AG10803 (cell line): Measurements from ENCODE around the gene TGFBR3.

ENCODE experiments used
- DNase-seq: peaks from one replicate; pipeline ENCODE4 v3.0.0; 2010; ENCODE audit warnings: low read depth
- H3K4me3 ChIP-seq: 2 replicates; pipeline ENCODE4 v1.5.1; 2011; ENCODE audit warnings: mild to moderate bottlenecking, low read length, control low read depth
- TF ChIP-seq, protein P1 (sequence below): conservative IDR thresholded peaks from 2 replicates; pipeline ENCODE4 v1.5.1; 2011; ENCODE audit warnings: mild to moderate bottlenecking, low read length, control low read depth, inconsistent platforms

Gene TGFBR3

DNA sequence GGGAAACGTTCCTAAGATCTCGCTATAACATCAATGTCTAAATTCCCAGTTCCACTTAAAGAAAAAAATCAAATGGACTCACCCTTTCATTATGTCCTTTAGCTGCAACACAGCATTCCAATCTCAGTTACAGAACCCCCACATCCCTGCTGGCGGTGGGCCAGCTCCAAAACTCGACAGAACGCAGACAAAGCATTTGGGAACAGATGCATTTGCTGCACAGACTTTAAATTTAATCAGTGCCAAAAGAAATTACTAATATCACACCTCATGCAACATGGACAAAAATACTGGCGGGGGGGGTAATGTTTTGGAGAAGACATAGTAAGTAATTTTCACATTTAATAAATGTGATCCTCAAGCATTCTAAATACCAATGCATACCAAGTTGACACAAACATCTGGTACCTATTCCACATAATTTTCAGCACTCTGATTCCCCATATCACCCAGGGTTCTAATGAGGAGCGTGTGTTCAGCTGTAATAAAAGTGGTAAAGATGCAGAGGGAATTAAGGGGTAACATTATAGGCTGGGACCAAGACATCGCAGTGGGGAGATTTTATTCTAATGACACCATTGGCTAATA lies 79.7 kb downstream of the TGFBR3 start:
- peak; percentile 46 for DNase-seq
- TF ChIP-seq, protein P1, sequence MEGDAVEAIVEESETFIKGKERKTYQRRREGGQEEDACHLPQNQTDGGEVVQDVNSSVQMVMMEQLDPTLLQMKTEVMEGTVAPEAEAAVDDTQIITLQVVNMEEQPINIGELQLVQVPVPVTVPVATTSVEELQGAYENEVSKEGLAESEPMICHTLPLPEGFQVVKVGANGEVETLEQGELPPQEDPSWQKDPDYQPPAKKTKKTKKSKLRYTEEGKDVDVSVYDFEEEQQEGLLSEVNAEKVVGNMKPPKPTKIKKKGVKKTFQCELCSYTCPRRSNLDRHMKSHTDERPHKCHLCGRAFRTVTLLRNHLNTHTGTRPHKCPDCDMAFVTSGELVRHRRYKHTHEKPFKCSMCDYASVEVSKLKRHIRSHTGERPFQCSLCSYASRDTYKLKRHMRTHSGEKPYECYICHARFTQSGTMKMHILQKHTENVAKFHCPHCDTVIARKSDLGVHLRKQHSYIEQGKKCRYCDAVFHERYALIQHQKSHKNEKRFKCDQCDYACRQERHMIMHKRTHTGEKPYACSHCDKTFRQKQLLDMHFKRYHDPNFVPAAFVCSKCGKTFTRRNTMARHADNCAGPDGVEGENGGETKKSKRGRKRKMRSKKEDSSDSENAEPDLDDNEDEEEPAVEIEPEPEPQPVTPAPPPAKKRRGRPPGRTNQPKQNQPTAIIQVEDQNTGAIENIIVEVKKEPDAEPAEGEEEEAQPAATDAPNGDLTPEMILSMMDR = no peak
- no peak overlapping the region for H3K4me3 ChIP-seq

DNA sequence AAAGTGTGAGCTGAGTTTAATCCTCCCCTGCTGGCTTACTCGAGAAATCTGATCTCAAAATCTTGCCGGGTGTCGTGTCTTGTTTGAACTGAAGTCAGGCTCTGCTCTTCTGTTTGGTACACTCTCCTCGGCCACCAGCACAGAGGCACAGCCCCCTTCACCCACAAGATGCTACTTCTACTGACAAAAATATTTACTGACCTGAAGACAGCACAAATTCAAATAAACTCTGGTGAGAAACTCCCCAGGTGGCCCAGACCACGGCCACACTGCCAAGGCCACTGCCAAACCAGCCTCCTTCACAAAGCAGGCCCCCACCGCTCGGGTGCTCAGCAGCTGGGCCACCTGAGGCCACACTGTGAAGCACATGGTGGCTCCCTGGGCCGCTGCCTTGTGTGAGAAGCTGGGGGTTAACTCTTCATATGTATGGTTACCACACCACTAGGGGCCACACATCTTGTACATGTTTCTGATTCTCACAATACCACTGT lies 80.6 kb downstream of the TGFBR3 start:
- no peak overlapping the region for H3K4me3 ChIP-seq
- DNase-seq = no peak
- TF ChIP-seq, protein P1 = no peak; the same call in 1 of the 2 replicates

DNA sequence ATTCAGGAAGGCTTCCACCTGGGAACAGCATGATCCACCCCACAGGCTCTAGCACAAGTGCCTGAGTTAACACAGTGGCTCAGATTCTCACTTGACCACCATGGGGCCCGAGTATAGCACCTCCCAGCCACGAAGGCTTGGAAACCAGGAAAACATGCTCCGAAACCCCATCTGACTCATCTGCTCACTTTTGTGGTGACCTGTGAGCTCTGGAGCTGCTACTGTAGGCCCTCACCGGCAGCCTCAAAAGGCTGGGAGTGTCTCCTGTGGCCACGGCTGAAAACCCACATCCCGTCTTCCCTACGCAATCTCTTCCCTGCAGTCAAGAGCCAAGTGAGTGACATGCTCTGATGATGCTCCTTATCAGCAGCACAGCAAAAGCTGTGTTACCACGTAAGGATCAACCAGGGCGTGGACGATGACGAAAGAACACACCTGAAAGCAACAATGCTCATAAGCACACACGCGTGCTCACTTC lies 81.4 kb downstream of the TGFBR3 start:
- DNase-seq = peak; percentile 67
- no peak overlapping the region for H3K4me3 ChIP-seq
- TF ChIP-seq, protein P1 = no peak

DNA sequence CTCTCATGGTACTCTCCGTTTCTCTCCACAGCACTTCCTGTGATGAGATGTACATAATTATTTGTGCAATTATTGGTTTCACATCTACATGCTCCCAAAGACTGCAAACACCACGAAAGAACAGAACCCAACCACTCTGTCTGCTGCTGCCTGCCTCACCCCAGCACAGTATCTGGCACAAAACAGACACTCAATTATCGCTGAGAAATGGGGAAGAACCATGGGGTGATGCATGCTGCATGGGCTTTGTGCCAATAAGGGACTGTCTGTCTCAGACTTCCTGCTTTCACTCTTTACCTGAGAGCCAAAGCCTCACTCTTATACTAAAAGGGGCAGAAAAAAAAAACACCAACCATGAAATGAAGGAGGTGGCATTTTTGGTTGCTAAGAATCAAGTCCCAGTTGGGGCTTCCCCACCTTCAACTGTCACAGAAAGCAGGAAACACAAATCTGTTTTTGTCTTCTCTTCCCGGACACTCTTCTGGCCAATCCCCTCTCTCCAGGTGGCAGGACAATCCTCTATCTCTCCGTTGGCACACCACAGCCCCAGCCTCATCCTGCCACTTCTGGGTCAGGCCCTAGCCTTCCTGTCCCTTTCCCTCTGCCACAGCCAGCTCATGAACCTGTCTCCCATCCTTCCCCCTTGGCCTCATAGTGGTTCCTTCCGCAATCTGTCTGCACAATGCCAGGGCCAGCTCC lies 82.0 kb downstream of the TGFBR3 start:
- no peak overlapping the region for H3K4me3 ChIP-seq
- no peak for DNase-seq
- TF ChIP-seq, protein P1 = no peak

DNA sequence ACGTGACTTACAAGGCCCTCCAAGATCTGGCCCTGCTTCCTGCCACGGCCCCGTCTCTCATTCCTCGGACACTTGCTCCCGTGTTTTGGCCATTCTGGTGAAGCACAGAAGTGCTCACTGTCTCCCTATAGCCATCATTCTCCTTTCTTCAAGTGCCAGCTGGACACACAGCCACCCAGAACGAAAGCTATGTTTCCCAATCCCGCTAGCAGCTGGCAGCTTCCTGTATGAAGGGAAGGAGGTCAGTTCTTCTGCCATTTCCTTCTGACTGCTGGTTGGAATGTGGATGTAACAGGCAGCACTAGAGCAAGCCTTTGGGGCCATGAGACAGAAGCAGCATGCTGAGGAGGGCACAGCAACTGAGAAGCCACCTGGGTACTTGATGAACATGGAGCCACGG lies 82.8 kb downstream of the TGFBR3 start:
- TF ChIP-seq, protein P1 = no peak
- H3K4me3 ChIP-seq = no peak overlapping the region
- peak; percentile 71 for DNase-seq

DNA sequence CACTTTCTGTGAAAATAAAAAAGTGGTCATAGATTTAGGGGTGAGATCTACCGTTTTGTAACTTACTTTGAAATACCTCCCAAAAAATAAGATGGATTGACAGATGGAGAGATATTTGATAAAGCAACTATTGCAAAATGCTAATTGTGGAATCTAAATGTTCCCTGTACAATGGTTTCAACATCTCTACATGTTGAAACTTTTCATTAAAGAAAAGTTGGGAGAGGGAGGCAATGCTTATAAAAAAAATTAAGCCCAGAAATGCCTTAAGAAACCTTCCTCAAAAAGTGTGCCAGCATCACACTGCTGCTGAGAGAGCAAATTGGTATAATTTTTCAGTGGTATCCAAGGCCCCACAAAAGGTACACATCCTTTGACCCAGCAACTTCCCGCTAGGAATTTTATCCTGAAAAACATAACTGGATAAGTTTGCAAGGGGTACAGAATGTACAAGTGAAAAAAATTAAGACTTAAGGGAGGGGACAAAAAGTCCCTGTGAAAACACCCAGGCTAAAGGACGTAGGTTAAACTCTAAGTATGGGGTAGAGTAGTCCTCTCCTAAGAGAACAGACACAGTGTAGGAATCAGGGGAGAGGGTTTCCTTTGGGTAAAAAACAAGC lies 84.3 kb downstream of the TGFBR3 start:
- TF ChIP-seq, protein P1 = no peak
- no peak overlapping the region for H3K4me3 ChIP-seq
- DNase-seq = no peak
